Activated B cell treated with CpG ODN at 0.5 μM for 24 hours (primary cell): ENCODE measurements around the gene HNRNPM. TPM values are rescaled to one million over a fixed set of nuclear protein-coding genes. Genes with fewer than 3 reads are reported as not detected.

Experiments
- ATAC-seq: fragments of 200-7000 bp; cut with Tn5 transposase; one replicate; pipeline ENCODE4 v1.10.0; 2021; ENCODE audit warnings: low read depth, mild to moderate bottlenecking, moderate library complexity
- CTCF ChIA-PET: fragments of 350-600 bp; sonication (Branson Sonifier 250); formaldehyde crosslinking; loops from one replicate; lab custom pipeline; 2021; ENCODE audit warnings: antibody characterized with exemption; lab: Charles Lee
- POLR2A ChIA-PET: fragments of 350-600 bp; sonication (Branson Sonifier 250); formaldehyde crosslinking; loops from one replicate; lab custom pipeline; 2021; ENCODE audit warnings: antibody characterized with exemption; lab: Charles Lee
- DNase-seq: peaks from one replicate; pipeline ENCODE4 v3.0.0; 2022
- H3K27ac Mint-ChIP-seq: one replicate; pipeline ENCODE4 v1.8.0; 2020; ENCODE audit warnings: mixed read lengths
- H3K27me3 Mint-ChIP-seq: one replicate; pipeline ENCODE4 v1.8.0; 2021; ENCODE audit warnings: mixed read lengths
- H3K36me3 Mint-ChIP-seq: one replicate; pipeline ENCODE4 v1.8.0; 2021; ENCODE audit warnings: low read depth, mixed read lengths
- H3K4me1 Mint-ChIP-seq: one replicate; pipeline ENCODE4 v1.8.0; 2021; ENCODE audit warnings: mixed read lengths
- H3K4me3 Mint-ChIP-seq: one replicate; pipeline ENCODE4 v1.8.0; 2020; ENCODE audit warnings: mild to moderate bottlenecking, mixed read lengths
- H3K9me3 Mint-ChIP-seq: one replicate; pipeline ENCODE4 v1.8.0; 2020; ENCODE audit warnings: mixed read lengths
- intact Hi-C: fragments of 100-400 bp; cut with micrococcal nuclease; formaldehyde crosslinking; loops from one replicate; pipeline ENCODE4 v1.15.1; 2024
- total RNA-seq: library from RNA; stranded (reverse); gene quantifications from 2 replicates; pipeline ENCODE4 v1.2.3, GENCODE V29; 2022
- TF ChIP-seq, protein P1 (sequence below): fragments of 200-600 bp; IDR thresholded peaks from one replicate; pipeline ENCODE4 v1.8.0; 2022; ENCODE audit warnings: antibody characterized with exemption, mild to moderate bottlenecking

Gene HNRNPM
- total RNA-seq, 1 donor from 2014 or later: 282 TPM

DNA sequence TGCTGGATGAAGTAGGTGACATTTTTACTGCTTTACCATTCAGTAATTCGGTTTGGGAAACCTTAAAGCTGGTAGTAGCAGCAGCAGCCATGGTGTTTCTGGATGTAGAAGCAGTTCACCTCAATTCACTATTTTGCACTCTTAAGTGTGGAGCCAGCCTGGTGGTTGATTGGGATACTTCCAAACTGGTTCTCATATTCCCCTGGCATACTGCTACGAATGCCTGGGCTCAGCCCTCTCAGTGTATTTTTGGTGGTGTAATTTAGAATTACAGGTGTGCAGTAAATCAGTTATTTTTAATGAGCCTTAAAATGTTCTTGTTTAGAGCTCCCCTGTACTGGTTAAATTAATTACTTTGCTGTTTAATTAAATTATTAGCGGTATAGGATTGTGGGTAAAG, 12.4 kb downstream of the HNRNPM start:
- H3K4me3 Mint-ChIP-seq: no peak overlapping the region
- POLR2A ChIA-PET: interaction anchor here (1.1 kb wide), 1 partner anchor 44 kb away, joined by 3 read pairs; the partner anchor contains the start of gene MARCHF2
- DNase-seq (no peak), ATAC-seq (no peak)
- no peaks in the 10 kb centered on the region for H3K9me3 Mint-ChIP-seq
- H3K27ac Mint-ChIP-seq: no peak overlapping the region
- CTCF ChIA-PET: no interaction called here
- TF ChIP-seq, protein P1, sequence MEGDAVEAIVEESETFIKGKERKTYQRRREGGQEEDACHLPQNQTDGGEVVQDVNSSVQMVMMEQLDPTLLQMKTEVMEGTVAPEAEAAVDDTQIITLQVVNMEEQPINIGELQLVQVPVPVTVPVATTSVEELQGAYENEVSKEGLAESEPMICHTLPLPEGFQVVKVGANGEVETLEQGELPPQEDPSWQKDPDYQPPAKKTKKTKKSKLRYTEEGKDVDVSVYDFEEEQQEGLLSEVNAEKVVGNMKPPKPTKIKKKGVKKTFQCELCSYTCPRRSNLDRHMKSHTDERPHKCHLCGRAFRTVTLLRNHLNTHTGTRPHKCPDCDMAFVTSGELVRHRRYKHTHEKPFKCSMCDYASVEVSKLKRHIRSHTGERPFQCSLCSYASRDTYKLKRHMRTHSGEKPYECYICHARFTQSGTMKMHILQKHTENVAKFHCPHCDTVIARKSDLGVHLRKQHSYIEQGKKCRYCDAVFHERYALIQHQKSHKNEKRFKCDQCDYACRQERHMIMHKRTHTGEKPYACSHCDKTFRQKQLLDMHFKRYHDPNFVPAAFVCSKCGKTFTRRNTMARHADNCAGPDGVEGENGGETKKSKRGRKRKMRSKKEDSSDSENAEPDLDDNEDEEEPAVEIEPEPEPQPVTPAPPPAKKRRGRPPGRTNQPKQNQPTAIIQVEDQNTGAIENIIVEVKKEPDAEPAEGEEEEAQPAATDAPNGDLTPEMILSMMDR: no peak
- peaks cover 77% of the 10 kb centered on the region for H3K36me3 Mint-ChIP-seq
- intact Hi-C loops: no loop called here
- H3K27me3 Mint-ChIP-seq: no peaks in the 10 kb centered on the region
- peaks cover 87% of the 10 kb centered on the region for H3K4me1 Mint-ChIP-seq

DNA sequence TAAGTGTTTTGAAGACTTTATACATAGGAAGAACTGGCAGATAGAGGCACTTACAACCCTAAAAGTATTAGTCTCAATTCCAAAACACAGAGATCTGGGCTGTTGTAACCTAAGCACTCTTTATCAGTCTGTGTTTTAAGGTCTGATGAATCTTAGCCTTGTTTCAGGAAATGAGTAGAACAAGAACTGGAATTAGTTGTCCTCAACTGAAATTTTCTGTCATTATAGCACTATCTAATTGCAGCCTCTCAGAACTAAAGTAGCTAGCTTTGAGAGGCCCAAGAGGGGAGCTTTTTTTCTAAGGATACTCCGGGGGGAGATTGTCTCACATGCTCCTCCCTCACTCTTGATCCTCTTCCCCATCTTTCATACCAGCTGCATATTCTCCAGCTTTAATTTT, 13.1 kb downstream of the HNRNPM start:
- Mint-ChIP-seq H3K36me3 (peaks cover 78% of the 10 kb centered on the region), H3K4me1 (peaks cover 85% of the 10 kb centered on the region), H3K27me3 (no peaks in the 10 kb centered on the region), H3K4me3 (no peak overlapping the region), H3K9me3 (no peaks in the 10 kb centered on the region), H3K27ac (no peak overlapping the region)
- CTCF ChIA-PET: no interaction called here
- ATAC-seq (no peak), DNase-seq (no peak)
- POLR2A ChIA-PET: interaction anchor here (0.5 to 1.1 kb wide), 3 partner anchors 24 to 301 kb away, joined by 3 to 5 read pairs (median 4); partner anchors contain the start of gene MARCHF2
- TF ChIP-seq, protein P1: no peak
- intact Hi-C loops: no loop called here

DNA sequence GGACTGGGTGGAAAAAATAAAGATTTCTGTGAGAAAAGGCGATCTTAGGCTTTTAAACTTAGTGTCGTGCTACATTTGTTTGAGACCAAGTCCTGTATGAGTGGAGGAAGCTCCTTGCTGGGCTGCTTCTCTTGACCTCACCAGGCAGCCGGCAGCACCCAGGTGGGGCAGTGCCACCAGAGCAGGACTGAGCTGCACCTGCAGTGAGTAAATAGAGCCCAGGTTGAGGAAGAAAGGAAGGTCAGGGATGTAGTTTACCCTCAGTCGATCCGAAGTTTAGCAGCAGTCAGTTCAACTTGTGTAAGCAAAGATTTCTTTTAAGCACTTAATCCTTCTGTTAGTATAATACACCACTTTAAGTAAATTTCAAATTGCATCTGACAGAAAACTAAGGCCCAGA, 13.6 kb downstream of the HNRNPM start:
- Mint-ChIP-seq H3K9me3 (no peaks in the 10 kb centered on the region), H3K4me3 (no peak overlapping the region), H3K36me3 (peaks cover 84% of the 10 kb centered on the region), H3K27me3 (no peaks in the 10 kb centered on the region), H3K4me1 (peaks cover 80% of the 10 kb centered on the region), H3K27ac (no peak overlapping the region)
- POLR2A ChIA-PET: interaction anchor here (0.5 to 0.7 kb wide), 3 partner anchors 25 to 301 kb away, joined by 3 to 5 read pairs (median 4); partner anchors contain the start of gene PRAM1
- CTCF ChIA-PET: no interaction called here
- ATAC-seq (no peak), DNase-seq (no peak)
- intact Hi-C loops: no loop called here
- TF ChIP-seq, protein P1: no peak

DNA sequence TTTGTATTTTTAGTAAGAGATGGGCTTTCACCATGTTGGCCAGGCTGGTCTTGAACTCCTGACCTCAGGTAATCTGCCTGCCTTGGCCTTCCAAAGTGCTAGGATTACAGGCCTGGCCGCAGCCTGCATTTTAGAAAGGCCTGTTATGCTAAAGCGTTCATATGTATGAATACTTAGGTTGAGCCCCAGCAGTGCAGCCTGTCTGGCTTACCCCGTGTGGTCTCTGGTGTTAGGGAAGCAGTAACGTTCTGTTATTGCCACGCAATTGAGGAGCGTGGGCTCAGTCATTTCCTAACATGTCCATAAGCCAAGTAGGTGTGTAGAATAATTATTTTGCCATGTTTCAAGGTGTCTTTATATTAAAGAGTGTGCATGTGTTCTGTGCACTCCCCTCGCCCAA, 14.3 kb downstream of the HNRNPM start:
- Mint-ChIP-seq H3K4me1 (peaks cover 73% of the 10 kb centered on the region), H3K36me3 (peaks cover 88% of the 10 kb centered on the region), H3K27ac (no peak overlapping the region), H3K27me3 (no peaks in the 10 kb centered on the region), H3K4me3 (no peak overlapping the region), H3K9me3 (no peaks in the 10 kb centered on the region)
- no peak for DNase-seq
- intact Hi-C loops: no loop called here
- no peak for ATAC-seq
- CTCF ChIA-PET: no interaction called here
- TF ChIP-seq, protein P1: no peak
- POLR2A ChIA-PET: no interaction called here

DNA sequence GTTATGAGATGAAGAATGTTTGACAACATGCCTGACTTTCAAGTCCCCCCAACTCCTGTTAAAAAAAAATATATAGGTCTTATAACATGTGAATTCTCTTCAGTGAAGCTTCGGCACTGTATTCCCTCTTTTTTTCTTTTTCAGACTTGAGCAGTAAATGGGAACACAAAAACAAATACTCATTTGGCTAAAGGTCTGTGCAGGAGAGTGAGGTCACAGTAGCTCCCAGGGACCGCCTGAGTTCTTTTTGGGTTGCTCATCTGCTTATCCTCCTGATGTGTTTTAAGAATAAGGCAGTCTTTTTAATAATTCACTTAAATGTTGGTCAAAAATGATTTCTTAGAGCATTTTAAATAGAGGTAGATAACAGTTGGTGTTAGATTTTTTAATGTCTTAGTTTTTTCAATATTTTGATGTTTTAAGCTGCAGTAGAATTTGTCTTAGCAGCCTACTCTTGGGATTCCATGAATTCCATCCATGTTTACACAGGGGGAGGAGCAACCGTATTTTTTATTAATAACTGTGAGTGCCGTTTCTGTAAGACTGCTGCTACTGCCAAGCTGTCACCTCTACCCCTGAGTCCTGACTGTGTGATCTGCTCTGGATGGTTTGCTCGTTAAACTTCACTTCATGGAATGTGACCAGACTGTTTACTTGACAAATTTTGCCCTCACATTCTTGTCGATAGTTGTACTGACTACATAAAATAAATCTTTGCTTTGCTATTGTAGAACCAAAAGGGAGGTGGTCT, 14.9 kb downstream of the HNRNPM start:
- intact Hi-C loops: no loop called here
- H3K36me3 Mint-ChIP-seq: peaks cover 91% of the 10 kb centered on the region
- POLR2A ChIA-PET: no interaction called here

More for the DNA sequence above, 14.9 kb downstream of the HNRNPM start:
- H3K4me3 Mint-ChIP-seq: no peak overlapping the region
- peak overlapping the region; percentile 2 for H3K27ac Mint-ChIP-seq
- no peaks in the 10 kb centered on the region for H3K27me3 Mint-ChIP-seq
- no peak for ATAC-seq
- no peak for DNase-seq
- peaks cover 68% of the 10 kb centered on the region for H3K4me1 Mint-ChIP-seq
- no peaks in the 10 kb centered on the region for H3K9me3 Mint-ChIP-seq
- TF ChIP-seq, protein P1: no peak
- CTCF ChIA-PET: no interaction called here
